DOHH2 (cell line): Measurements from ENCODE around the gene ZNF506.

Experiments used
- EZH2phosphoT487 ChIP-seq: fragments of 200-600 bp; sonication (generic); IDR thresholded peaks from 2 replicates; pipeline ENCODE4 v1.6.1; 2017; ENCODE audit warnings: borderline replicate concordance, mild to moderate bottlenecking, antibody characterized with exemption, low read length, moderate library complexity, mixed read lengths
- TF ChIP-seq, protein P1 (sequence below): fragments of 200-600 bp; sonication (generic); IDR thresholded peaks from one replicate; pipeline ENCODE4 v1.5.1; 2014; ENCODE audit warnings: antibody characterized with exemption, mild to moderate bottlenecking, low read depth, low read length; ENCODE audit not compliant: poor library complexity, severe bottlenecking

DNA sequence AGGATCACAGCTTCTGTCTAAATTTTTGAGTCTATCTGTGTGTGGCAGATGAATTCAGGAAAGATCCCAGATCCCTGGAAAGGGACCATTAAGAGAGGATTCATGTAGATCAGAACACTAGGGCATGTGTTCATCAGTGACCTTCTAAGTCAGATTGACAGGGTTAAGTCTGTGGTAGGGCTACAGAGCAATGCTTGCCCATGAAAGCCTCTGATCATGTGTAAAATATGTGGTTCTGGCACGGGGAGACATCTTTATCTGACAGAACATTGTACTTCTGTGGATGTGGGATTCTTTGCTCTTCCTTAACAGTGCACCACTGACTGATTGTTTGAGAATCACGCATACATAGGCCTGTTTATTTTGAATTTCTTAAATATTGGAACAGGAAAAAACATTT lies 42.9 kb downstream of the ZNF506 start:
- TF ChIP-seq, protein P1, sequence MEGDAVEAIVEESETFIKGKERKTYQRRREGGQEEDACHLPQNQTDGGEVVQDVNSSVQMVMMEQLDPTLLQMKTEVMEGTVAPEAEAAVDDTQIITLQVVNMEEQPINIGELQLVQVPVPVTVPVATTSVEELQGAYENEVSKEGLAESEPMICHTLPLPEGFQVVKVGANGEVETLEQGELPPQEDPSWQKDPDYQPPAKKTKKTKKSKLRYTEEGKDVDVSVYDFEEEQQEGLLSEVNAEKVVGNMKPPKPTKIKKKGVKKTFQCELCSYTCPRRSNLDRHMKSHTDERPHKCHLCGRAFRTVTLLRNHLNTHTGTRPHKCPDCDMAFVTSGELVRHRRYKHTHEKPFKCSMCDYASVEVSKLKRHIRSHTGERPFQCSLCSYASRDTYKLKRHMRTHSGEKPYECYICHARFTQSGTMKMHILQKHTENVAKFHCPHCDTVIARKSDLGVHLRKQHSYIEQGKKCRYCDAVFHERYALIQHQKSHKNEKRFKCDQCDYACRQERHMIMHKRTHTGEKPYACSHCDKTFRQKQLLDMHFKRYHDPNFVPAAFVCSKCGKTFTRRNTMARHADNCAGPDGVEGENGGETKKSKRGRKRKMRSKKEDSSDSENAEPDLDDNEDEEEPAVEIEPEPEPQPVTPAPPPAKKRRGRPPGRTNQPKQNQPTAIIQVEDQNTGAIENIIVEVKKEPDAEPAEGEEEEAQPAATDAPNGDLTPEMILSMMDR, result no peak
- TF ChIP-seq EZH2phosphoT487, result no peak
